Vagina (tissue), 2 donors: Measurements from ENCODE around the gene CLRN2.

Experiments used
- POLR2A ChIP-seq, 2 donors: fragments of 450-650 bp; IDR thresholded peaks; one replicate each; pipeline ENCODE4 v1.6.1; 2017; ENCODE audit warnings: antibody characterized with exemption in 2 of 2, mild to moderate bottlenecking in 2 of 2, moderate library complexity in 2 of 2
- TF ChIP-seq, protein P1 (sequence below), 3 experiments: fragments of 450-650 bp in 2 of 3; fragments of 200-600 bp in 1 of 3; sonication (generic) in 1 of 3; IDR thresholded peaks; one replicate each; pipeline ENCODE4 v1.5.1; 2017 to 2019; ENCODE audit warnings: antibody characterized with exemption in 3 of 3, mild to moderate bottlenecking in 2 of 3, moderate library complexity in 2 of 3

DNA sequence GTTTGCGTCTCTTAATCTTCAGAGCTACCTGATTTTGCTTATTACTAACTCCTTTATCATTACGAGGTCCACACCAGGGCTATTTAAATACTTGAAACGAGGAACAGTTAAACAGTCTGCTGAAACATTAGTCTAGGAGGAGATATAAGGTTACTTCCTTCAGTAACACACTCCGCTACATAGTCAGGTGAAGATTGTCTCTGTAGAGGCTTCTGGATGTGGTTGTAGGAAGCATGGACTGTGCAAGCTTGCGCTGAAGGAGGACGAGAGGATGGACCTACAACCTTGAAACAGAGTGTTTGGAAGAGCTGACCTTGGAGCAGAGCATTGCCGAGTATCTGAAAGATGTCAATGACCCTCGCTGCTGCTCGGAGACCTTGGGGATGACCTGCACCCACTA is at the start of gene CLRN2:
- TF ChIP-seq, protein P1, sequence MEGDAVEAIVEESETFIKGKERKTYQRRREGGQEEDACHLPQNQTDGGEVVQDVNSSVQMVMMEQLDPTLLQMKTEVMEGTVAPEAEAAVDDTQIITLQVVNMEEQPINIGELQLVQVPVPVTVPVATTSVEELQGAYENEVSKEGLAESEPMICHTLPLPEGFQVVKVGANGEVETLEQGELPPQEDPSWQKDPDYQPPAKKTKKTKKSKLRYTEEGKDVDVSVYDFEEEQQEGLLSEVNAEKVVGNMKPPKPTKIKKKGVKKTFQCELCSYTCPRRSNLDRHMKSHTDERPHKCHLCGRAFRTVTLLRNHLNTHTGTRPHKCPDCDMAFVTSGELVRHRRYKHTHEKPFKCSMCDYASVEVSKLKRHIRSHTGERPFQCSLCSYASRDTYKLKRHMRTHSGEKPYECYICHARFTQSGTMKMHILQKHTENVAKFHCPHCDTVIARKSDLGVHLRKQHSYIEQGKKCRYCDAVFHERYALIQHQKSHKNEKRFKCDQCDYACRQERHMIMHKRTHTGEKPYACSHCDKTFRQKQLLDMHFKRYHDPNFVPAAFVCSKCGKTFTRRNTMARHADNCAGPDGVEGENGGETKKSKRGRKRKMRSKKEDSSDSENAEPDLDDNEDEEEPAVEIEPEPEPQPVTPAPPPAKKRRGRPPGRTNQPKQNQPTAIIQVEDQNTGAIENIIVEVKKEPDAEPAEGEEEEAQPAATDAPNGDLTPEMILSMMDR (IDR thresholded peaks at IDR 0.05) = no peak
- TF ChIP-seq POLR2A (IDR thresholded peaks at IDR 0.05) = no peak
